CD14-positive monocyte (primary cell): ENCODE measurements around the gene KRTAP2-2. TPM values are rescaled to one million over a fixed set of nuclear protein-coding genes. Genes with fewer than 3 reads are reported as not detected.
"Not testable (repeated sequence)": the region's sequence is repeated elsewhere in the genome, so short reads cannot be mapped to it uniquely, and the experiment has no call there.

Source experiments
- DNase-seq, 3 donors: peaks; one replicate each; pipeline ENCODE4 v3.0.0-alpha.2; 2011 to 2022
- H2AFZ ChIP-seq: 2 replicates; pipeline ENCODE4 v1.6.0; 2012; ENCODE audit warnings: mild to moderate bottlenecking, low read depth, low read length, inconsistent platforms; ENCODE audit not compliant: insufficient read depth, poor library complexity, severe bottlenecking
- H3K27ac ChIP-seq, 2 donors: 1 replicate in 1 of 2; 2 replicates in 1 of 2; pipeline ENCODE4 v1.5.1; 2012 to 2013; ENCODE audit warnings: low read length in 2 of 2, control low read depth in 1 of 2, inconsistent platforms in 1 of 2, low read depth in 1 of 2, mild to moderate bottlenecking in 1 of 2
- H3K27me3 ChIP-seq, 2 donors: one replicate each; pipeline versions ENCODE4 v1.6.0 to v1.6.1; 2011 to 2013; ENCODE audit warnings: low read length in 2 of 2; ENCODE audit not compliant: control insufficient read depth in 2 of 2, insufficient read depth in 2 of 2
- H3K36me3 ChIP-seq, 2 donors: replicated peaks in 1 of 2; 1 replicate in 1 of 2; 2 replicates in 1 of 2; pipeline versions ENCODE4 v1.5.1 to v1.6.1; 2012 to 2013; ENCODE audit warnings: low read length in 2 of 2, control low read depth in 1 of 2, inconsistent platforms in 1 of 2, mild to moderate bottlenecking in 1 of 2; ENCODE audit not compliant: insufficient read depth in 2 of 2, control insufficient read depth in 1 of 2
- H3K4me1 ChIP-seq, 2 donors: 1 replicate in 1 of 2; 2 replicates in 1 of 2; pipeline versions ENCODE4 v1.5.1 to v1.6.1; 2012 to 2013; ENCODE audit warnings: low read length in 2 of 2, control low read depth in 1 of 2, inconsistent platforms in 1 of 2, mild to moderate bottlenecking in 1 of 2, moderate library complexity in 1 of 2; ENCODE audit not compliant: insufficient read depth in 2 of 2, control insufficient read depth in 1 of 2
- H3K4me2 ChIP-seq: replicated peaks from 2 replicates; pipeline ENCODE3; 2012; ENCODE audit warnings: low read length, moderate library complexity, mild to moderate bottlenecking; ENCODE audit not compliant: poor library complexity, severe bottlenecking; ENCODE audit errors: extremely low read depth
- H3K4me3 ChIP-seq, 3 experiments: fragments of 200-600 bp in 1 of 3; sonication (generic) in 1 of 3; replicated peaks in 1 of 3; 1 replicate in 2 of 3; 2 replicates in 1 of 3; pipeline ENCODE4 v1.5.1; 2011 to 2013; ENCODE audit warnings: low read length in 3 of 3, mild to moderate bottlenecking in 3 of 3, control low read depth in 2 of 3, low read depth in 2 of 3, inconsistent platforms in 1 of 3, moderate library complexity in 1 of 3
- H3K79me2 ChIP-seq: 2 replicates; pipeline ENCODE4 v1.6.0; 2012; ENCODE audit warnings: mild to moderate bottlenecking, control low read depth, inconsistent platforms, low read length, moderate library complexity; ENCODE audit not compliant: insufficient read depth
- H3K9ac ChIP-seq: 2 replicates; pipeline ENCODE4 v1.6.0; 2017; ENCODE audit warnings: low read length, mild to moderate bottlenecking; ENCODE audit not compliant: insufficient read depth, poor library complexity, severe bottlenecking
- H3K9me3 ChIP-seq, 2 donors: replicated peaks in 1 of 2; 1 replicate in 1 of 2; 2 replicates in 1 of 2; pipeline versions ENCODE4 v1.5.1 to v1.6.1; 2012 to 2013; ENCODE audit warnings: low read length in 2 of 2, control low read depth in 1 of 2; ENCODE audit not compliant: control insufficient read depth in 1 of 2, insufficient read depth in 1 of 2
- H4K20me1 ChIP-seq: 2 replicates; pipeline ENCODE4 v1.6.0; 2012; ENCODE audit warnings: mild to moderate bottlenecking, low read length, control low read depth, moderate library complexity; ENCODE audit not compliant: insufficient read depth
- H3K27ac Mint-ChIP-seq, 7 donors: one replicate each; pipeline ENCODE4 v1.8.0; 2020; ENCODE audit warnings: mild to moderate bottlenecking in 7 of 7, mixed read lengths in 7 of 7, moderate library complexity in 6 of 7, inconsistent platforms in 2 of 7
- H3K27me3 Mint-ChIP-seq, 3 donors: one replicate each; pipeline ENCODE4 v1.8.0; 2021 to 2022; ENCODE audit warnings: low read depth in 3 of 3, mild to moderate bottlenecking in 3 of 3, mixed read lengths in 3 of 3, moderate library complexity in 3 of 3, inconsistent platforms in 1 of 3
- H3K36me3 Mint-ChIP-seq, 2 donors: one replicate each; pipeline ENCODE4 v1.8.0; 2020; ENCODE audit warnings: mixed read lengths in 2 of 2, inconsistent platforms in 1 of 2, mild to moderate bottlenecking in 1 of 2
- H3K4me1 Mint-ChIP-seq: one replicate; pipeline ENCODE4 v1.8.0; 2020; ENCODE audit warnings: mild to moderate bottlenecking, mixed read lengths
- H3K4me3 Mint-ChIP-seq, 2 donors: one replicate each; pipeline ENCODE4 v1.8.0; 2020; ENCODE audit warnings: mild to moderate bottlenecking in 2 of 2, mixed read lengths in 2 of 2, moderate library complexity in 1 of 2
- H3K9me3 Mint-ChIP-seq, 7 donors: one replicate each; pipeline ENCODE4 v1.8.0; 2020 to 2022; ENCODE audit warnings: mixed read lengths in 7 of 7, mild to moderate bottlenecking in 6 of 7, moderate library complexity in 6 of 7, inconsistent platforms in 2 of 7
- WGBS: methylation state at CpG from one replicate; pipeline ENCODE4 v1.1.5; 2013; ENCODE audit warnings: missing lambda C conversion rate; ENCODE audit not compliant: insufficient coverage; 5-methylcytosine and 5-hydroxymethylcytosine counted together
- intact Hi-C, 2 donors: fragments of 100-400 bp; cut with micrococcal nuclease; formaldehyde crosslinking; loops; one replicate each; pipeline versions ENCODE4 v1.15.0 to v1.15.1; 2023
- polyA plus RNA-seq, 3 donors: library from polyadenylated mRNA; depleted of rRNA in 1 of 3; unstranded in 2 of 3; stranded (reverse) in 1 of 3; fragments of 300-500 nt in 2 of 3; fragments of >200 nt in 1 of 3; fragmentation: Illumina TruSeq in 2 of 3; gene quantifications; 1 replicate in 2 of 3; 2 replicates in 1 of 3; pipeline ENCODE4 v1.2.3, GENCODE V29; 2012 to 2021
- TF ChIP-seq, protein P1 (sequence below): fragments of 200-600 bp; IDR thresholded peaks from one replicate; pipeline ENCODE4 v1.8.0; 2022; ENCODE audit warnings: antibody characterized with exemption, mild to moderate bottlenecking

The KRTAP2-2 gene
- polyA plus RNA-seq, 3 donors: not detected

DNA sequence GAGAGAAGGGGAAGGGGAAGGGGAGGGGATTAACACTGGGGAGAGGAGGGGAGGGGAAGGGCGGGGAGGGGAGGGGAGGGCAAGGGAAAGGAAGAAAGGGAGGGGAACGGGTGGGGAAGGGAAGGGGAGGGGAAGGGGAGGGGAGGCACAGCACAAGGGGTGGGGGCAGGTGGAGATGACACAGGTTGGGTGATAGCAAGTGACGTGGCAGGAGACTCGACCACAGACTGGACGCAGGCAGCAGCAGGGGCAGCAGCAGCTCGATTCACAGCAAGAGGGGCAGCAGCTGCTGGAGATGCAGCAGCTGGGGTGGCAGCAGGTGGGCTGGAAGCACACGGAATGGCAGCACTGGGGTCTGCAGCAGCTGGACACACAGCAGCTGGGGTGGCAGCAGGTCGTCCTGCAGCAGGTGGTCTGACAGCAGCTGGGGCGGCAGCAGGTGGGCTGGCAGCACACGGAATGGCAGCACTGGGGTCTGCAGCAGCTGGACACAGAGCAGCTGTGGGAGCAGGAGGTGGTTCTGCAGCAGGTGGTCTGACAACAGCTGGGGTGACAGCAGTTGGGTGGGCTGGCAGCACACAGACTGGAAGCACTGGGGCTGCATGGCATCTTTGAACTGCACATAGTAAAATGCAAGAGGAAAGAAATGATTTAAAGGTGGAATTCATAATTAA lies 46.7 kb upstream of the KRTAP2-2 start, which contains the start of gene KRTAP4-16:
Gene KRTAP4-16, minus strand, starts transcription at position 624 of the 674 bp plus-strand sequence. Its CDS starts 0 bp downstream, at position 624.
- Histone ChIP-seq H3K4me3 (no peak within 1 kb of the TSS), H2AFZ (no peak within 1 kb of the TSS), H3K36me3 (no peaks in the 10 kb centered on the region), H3K27ac (no peak within 1 kb of the TSS), H3K9ac (no peak within 1 kb of the TSS), H3K4me2 (no peak within 1 kb of the TSS), H3K27me3 (no peaks in the 10 kb centered on the region), H3K9me3 (no peaks in the 10 kb centered on the region), H4K20me1 (no peaks in the 10 kb centered on the region), H3K79me2 (no peaks in the 10 kb centered on the region), H3K4me1 (no peaks in the 10 kb centered on the region)
- intact Hi-C loops: no loop called here
- Mint-ChIP-seq H3K4me1 (peaks cover 5% of the 10 kb centered on the region), H3K36me3 (no peaks in the 10 kb centered on the region), H3K9me3 (peaks cover 0 to 3% (median 0%) of the 10 kb centered on the region in 7 donors), H3K27me3 (peaks cover 0 to 7% (median 1%) of the 10 kb centered on the region in 3 donors), H3K27ac (no peak within 1 kb of the TSS), H3K4me3 (no peak within 1 kb of the TSS)
- WGBS: 73% methylated on average over 8 of the region's 10 CpGs
- DNase-seq: no peak
- TF ChIP-seq, protein P1, sequence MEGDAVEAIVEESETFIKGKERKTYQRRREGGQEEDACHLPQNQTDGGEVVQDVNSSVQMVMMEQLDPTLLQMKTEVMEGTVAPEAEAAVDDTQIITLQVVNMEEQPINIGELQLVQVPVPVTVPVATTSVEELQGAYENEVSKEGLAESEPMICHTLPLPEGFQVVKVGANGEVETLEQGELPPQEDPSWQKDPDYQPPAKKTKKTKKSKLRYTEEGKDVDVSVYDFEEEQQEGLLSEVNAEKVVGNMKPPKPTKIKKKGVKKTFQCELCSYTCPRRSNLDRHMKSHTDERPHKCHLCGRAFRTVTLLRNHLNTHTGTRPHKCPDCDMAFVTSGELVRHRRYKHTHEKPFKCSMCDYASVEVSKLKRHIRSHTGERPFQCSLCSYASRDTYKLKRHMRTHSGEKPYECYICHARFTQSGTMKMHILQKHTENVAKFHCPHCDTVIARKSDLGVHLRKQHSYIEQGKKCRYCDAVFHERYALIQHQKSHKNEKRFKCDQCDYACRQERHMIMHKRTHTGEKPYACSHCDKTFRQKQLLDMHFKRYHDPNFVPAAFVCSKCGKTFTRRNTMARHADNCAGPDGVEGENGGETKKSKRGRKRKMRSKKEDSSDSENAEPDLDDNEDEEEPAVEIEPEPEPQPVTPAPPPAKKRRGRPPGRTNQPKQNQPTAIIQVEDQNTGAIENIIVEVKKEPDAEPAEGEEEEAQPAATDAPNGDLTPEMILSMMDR: no peak

DNA sequence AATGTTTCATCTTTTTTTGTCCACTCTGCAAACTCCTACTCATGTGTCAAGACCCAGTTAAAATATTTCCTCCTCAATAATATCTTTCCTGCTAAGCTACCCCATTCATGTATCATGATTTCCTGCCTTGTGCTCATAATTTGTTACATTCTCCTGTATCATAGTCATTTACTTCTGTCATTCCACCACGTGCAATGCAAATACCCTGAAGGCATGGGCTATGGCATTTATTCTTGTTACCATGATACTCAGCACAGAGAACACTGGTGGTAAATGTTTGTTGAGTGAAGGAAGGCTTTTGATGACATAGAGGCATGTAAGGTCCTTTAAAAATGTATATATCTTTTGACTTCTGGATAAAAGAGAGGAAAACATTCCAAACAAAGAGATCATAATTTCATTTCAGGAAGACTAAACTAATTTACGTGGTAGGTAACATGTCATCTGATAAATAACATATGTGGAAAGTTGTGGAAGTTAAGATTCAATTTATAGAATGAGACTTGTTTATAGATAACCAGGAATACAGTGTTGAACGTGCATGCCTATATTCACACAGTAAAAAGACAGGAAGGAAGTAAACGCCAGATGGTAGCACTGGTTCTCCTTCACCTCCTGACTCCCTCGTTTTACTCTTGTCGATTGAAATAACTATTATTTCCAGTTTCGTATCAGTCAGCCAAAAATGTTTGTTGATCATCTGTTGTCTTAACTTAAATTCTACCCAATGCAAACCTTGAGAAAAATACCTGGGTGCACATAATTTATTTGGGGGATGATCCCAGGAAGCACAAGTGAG lies 44.9 kb upstream of the KRTAP2-2 start:
- H3K4me3 Mint-ChIP-seq, intact Hi-C loops, H3K79me2 ChIP-seq, H2AFZ ChIP-seq, DNase-seq, H3K4me2 ChIP-seq, H3K4me3 ChIP-seq, H3K36me3 ChIP-seq, H3K27ac ChIP-seq, H3K36me3 Mint-ChIP-seq, H4K20me1 ChIP-seq, H3K9me3 ChIP-seq, H3K27me3 ChIP-seq, H3K4me1 ChIP-seq, H3K27ac Mint-ChIP-seq, H3K9ac ChIP-seq, H3K4me1 Mint-ChIP-seq, H3K9me3 Mint-ChIP-seq, H3K27me3 Mint-ChIP-seq: not testable (repeated sequence)
- 0% methylated on average over 3 of the region's 7 CpGs for WGBS
